Stimulated activated memory B cell treated with anti-CD40 and anti-IgM and Interleukin-4, amounts not matched to agents 10 μg/mL and 1 μg/mL and 100 μg/mL, for 72 hours (primary cell): Measurements from ENCODE around the gene UMPS.

ENCODE experiments used
- ATAC-seq: fragments of 150-1000 bp; cut with Tn5 transposase; 2 replicates; pipeline ENCODE4 v1.10.0; 2021
- H3K27ac Mint-ChIP-seq: one replicate; pipeline ENCODE4 v1.8.0; 2022; ENCODE audit warnings: mild to moderate bottlenecking, mixed read lengths
- H3K27me3 Mint-ChIP-seq: one replicate; pipeline ENCODE4 v1.8.0; 2022; ENCODE audit warnings: mixed read lengths
- H3K36me3 Mint-ChIP-seq: one replicate; pipeline ENCODE4 v1.8.0; 2022; ENCODE audit warnings: mixed read lengths
- H3K4me1 Mint-ChIP-seq: one replicate; pipeline ENCODE4 v1.8.0; 2022; ENCODE audit warnings: mixed read lengths
- H3K4me3 Mint-ChIP-seq: one replicate; pipeline ENCODE4 v1.8.0; 2022; ENCODE audit warnings: mild to moderate bottlenecking, moderate library complexity, mixed read lengths
- H3K9me3 Mint-ChIP-seq: one replicate; pipeline ENCODE4 v1.8.0; 2022; ENCODE audit warnings: mixed read lengths

The UMPS gene

DNA sequence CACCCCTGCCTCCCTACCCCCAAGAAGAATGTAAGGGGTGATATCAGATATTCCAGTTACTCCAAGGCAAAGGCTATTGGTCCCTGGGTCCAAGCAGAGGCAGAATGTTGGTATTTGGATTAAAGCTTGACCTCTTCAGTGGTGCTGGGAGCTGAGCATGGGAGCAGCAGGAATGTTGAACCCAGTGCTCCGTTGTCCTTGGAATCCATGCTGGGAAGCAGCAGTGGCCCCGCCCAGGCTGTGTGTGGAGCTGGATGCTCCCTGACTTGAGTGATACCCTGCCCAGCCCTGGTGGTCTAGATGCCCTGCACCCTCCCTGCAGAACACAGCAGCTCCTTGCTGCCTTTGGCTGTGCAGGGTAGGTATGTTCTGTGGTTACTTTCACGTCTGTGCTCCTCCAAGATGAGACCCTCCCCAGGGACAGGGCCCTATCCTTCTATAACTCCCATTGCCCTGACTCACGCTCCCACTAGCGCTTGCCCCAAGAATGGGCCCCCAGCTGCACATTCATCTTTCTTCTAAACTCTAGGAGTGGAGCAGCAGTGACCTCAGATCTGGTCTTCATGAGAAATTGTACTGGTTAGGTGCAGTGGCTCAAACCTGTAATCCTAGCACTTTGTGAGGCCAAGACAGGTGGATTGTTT, 35.1 kb downstream of the UMPS start:
- Mint-ChIP-seq H3K4me3 (no peak overlapping the region), H3K27me3 (peaks cover 38% of the 10 kb centered on the region), H3K4me1 (peaks cover 6% of the 10 kb centered on the region), H3K9me3 (no peaks in the 10 kb centered on the region), H3K27ac (no peak overlapping the region), H3K36me3 (no peaks in the 10 kb centered on the region)
- ATAC-seq, result no peak

- H3K4me3 Mint-ChIP-seq, result no peak overlapping the region
- peaks cover 38% of the 10 kb centered on the region for H3K27me3 Mint-ChIP-seq
- H3K4me1 Mint-ChIP-seq, result peaks cover 2% of the 10 kb centered on the region
- no peak overlapping the region for H3K27ac Mint-ChIP-seq
- no peaks in the 10 kb centered on the region for H3K36me3 Mint-ChIP-seq
- H3K9me3 Mint-ChIP-seq, result no peaks in the 10 kb centered on the region
- ATAC-seq, result no peak
Observed at GRCh38 chr3:124766113-124767095, 36.2 kb downstream of the UMPS start.

DNA sequence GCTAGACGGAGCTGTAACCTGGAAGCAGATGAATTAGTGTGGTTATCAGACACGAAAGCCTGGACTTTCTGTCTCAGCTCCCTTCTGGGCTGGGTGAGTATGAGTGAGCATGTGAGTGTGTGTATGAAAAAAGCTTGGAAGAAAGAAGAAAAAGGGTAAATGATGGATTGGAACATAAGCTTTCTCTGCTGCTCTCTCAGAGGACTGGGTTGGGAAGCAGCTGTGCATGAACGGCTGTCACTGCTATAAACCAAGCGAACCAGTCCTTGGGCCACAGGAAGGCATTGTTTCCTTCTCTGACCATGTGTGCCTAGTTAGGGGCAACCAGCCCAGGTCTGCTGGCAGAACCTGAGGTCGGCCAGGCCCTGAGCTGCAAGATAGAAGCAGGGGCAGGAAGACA, 37.0 kb downstream of the UMPS start:
- Mint-ChIP-seq H3K27ac (no peak overlapping the region), H3K4me3 (no peak overlapping the region), H3K4me1 (no peaks in the 10 kb centered on the region), H3K9me3 (no peaks in the 10 kb centered on the region), H3K27me3 (peaks cover 43% of the 10 kb centered on the region), H3K36me3 (no peaks in the 10 kb centered on the region)
- no peak for ATAC-seq

DNA sequence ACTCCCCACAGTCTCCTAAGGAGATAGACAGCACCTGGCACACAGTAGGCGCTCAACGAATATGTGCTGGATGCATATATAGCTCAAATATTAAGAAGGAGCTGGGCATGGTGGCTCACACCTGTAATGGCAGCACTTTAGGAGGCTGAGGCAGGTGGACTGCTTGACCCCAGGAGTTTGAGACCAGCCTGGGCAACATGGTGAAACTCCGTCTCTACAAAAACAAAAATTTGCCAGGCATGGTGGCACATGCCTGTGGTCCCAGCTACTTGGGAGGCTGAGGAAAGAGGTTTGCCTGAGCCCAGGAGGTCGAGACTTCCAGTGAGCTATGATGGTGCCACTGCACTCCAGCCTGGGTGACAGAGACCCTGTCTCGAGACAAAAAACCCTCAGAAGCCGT, 37.4 kb downstream of the UMPS start:
- H3K9me3 Mint-ChIP-seq, result no peaks in the 10 kb centered on the region
- no peak for ATAC-seq
- no peak overlapping the region for H3K27ac Mint-ChIP-seq
- no peak overlapping the region for H3K4me3 Mint-ChIP-seq
- H3K27me3 Mint-ChIP-seq, result peaks cover 48% of the 10 kb centered on the region
- no peaks in the 10 kb centered on the region for H3K4me1 Mint-ChIP-seq
- no peaks in the 10 kb centered on the region for H3K36me3 Mint-ChIP-seq

DNA sequence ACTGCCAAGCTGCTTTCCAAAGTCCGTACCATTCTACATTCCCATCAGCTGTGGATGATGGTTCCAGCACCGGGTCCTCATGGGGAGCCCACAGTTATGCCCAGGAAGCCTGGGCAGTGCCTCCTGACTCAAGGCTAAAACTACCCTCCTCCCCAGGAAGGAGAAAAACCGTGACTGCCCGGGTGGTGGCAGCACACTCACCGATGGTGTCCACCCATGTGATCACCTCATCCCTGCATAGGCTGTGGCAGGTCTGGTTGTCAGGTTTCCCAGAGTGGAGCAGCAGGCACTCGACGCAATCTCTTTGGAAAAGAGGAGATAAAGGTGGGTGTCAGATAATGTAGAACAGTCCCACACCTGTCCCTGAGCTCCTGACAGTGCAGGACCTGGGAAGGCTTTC, 38.6 kb downstream of the UMPS start:
- Mint-ChIP-seq H3K9me3 (no peaks in the 10 kb centered on the region), H3K36me3 (no peaks in the 10 kb centered on the region), H3K4me3 (no peak overlapping the region), H3K27ac (no peak overlapping the region), H3K27me3 (peaks cover 59% of the 10 kb centered on the region), H3K4me1 (no peaks in the 10 kb centered on the region)
- ATAC-seq, result peak; percentile 44

DNA sequence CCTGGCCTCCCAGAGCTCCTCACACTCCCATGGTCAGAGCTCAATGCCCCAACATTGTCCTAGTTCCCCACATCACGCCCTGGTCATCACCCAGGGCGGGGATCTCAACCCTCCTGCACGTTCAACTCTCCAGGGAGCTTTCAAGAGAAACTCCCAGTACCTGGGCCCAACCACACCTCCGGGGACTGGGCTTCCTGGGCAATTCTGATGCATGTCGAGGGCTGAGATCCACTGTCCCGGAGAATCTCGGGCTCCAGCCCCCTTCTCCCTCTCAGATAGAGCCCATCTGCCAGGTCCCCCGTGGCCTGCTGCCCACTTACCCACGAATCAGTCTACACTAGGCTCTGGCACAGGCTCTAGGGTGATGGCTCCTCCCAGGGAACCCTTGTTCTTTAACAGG, 39.2 kb downstream of the UMPS start:
- Mint-ChIP-seq H3K27ac (no peak overlapping the region), H3K36me3 (no peaks in the 10 kb centered on the region), H3K4me1 (no peaks in the 10 kb centered on the region), H3K9me3 (no peaks in the 10 kb centered on the region), H3K4me3 (no peak overlapping the region), H3K27me3 (peaks cover 60% of the 10 kb centered on the region)
- ATAC-seq, result no peak

DNA sequence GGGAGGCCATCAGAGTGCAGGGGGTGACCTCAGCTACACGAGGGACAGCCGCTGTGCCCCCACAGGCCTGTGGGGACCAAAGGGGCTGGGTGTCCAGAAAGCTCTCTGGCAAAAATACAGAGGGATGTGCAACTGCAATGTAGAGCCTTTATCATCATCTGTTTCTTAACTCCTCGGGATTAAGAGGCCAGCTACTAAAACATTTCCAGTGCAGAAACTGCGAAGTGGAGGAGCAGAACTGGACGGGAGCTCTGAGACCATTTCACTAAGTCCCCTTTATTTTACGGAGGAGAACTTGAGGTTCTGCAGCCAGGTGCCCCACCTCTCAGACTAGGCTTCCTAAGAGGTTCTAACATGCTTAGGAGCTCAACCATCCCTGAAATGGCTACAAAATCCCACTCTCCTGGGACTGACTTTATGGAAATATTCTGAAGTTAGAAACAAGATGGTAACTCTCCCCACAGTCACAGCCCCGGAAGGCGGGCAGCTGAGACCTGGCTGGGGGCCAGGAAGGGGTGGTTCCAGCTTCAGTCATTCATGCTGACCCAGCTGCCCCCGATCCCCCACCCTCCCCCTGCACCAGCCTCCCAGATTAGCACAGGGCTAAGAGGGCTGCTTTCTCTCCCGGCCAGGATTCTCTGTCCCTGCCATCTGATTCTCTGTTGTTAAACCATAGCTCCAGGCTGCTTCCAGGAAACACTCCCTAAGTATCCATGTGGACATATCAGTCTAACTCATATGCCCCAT, 40.3 kb downstream of the UMPS start:
- no peak for ATAC-seq
- H3K9me3 Mint-ChIP-seq, result no peaks in the 10 kb centered on the region
- peaks cover 63% of the 10 kb centered on the region for H3K27me3 Mint-ChIP-seq
- no peaks in the 10 kb centered on the region for H3K36me3 Mint-ChIP-seq
- no peak overlapping the region for H3K4me3 Mint-ChIP-seq
- H3K4me1 Mint-ChIP-seq, result no peaks in the 10 kb centered on the region
- H3K27ac Mint-ChIP-seq, result no peak overlapping the region

GRCh38 chr3:124771083-124771445, 40.8 kb downstream of the UMPS start:
- Mint-ChIP-seq H3K4me1 (no peaks in the 10 kb centered on the region), H3K27me3 (peaks cover 58% of the 10 kb centered on the region), H3K9me3 (no peaks in the 10 kb centered on the region), H3K4me3 (no peak overlapping the region), H3K36me3 (no peaks in the 10 kb centered on the region), H3K27ac (no peak overlapping the region)
- no peak for ATAC-seq

- H3K9me3 Mint-ChIP-seq, result no peaks in the 10 kb centered on the region
- no peaks in the 10 kb centered on the region for H3K36me3 Mint-ChIP-seq
- peaks cover 46% of the 10 kb centered on the region for H3K27me3 Mint-ChIP-seq
- H3K27ac Mint-ChIP-seq, result no peak overlapping the region
- H3K4me3 Mint-ChIP-seq, result no peak overlapping the region
- no peaks in the 10 kb centered on the region for H3K4me1 Mint-ChIP-seq
- ATAC-seq, result no peak
Observed at GRCh38 chr3:124772081-124772831, 42.0 kb downstream of the UMPS start.

DNA sequence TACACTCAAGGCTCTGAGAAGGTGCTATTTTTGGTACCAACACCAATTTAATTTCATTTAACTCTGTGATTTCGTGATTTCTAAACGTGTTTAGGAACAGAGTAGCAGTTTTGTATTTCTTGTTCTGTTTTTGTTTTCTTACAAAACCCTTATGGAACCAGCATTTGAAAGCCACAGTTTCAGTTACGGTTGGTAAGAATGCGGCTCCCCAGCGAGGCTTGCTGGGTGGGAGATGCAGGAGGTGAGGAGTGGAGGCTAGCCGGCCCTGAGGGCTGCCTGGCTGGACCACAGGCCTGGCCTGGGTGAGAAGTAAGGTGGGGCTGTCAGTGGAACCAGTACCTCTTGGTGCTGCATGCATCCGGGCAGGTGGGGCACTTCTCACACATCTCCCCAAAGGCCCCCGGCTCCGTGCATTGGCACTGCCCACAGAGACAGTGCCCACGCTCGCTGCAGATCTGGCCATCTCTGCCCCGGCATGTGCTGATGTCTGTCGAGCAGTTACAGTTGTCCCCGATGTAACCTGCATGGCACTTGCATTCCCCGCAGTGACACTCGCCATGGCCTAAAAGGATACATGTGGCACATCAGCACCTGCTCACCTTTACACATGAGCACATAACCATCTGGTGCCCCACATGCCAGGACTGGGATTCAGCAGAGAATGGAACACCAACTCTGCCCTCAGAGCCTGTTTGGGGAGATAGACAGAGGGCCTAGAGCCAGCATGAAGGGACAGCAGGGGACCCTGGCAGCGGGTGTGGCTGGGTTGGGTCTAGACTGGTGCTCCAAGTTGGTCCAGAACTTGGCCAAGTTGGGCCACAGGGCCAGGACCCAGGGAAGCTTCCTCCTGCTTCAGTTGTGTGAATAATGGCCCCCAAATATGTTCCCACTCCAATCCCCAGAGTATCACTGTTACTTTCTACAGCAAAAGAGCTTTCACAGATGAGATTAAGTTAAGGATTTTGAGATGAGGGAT, 43.4 kb downstream of the UMPS start:
- ATAC-seq, result no peak
- H3K9me3 Mint-ChIP-seq, result no peaks in the 10 kb centered on the region
- peaks cover 56% of the 10 kb centered on the region for H3K27me3 Mint-ChIP-seq
- H3K4me1 Mint-ChIP-seq, result no peaks in the 10 kb centered on the region
- H3K27ac Mint-ChIP-seq, result no peak overlapping the region
- H3K36me3 Mint-ChIP-seq, result no peaks in the 10 kb centered on the region
- H3K4me3 Mint-ChIP-seq, result no peak overlapping the region

GRCh38 chr3:124774327-124774718, 44.1 kb downstream of the UMPS start:
- H3K4me1 Mint-ChIP-seq, result no peaks in the 10 kb centered on the region
- H3K4me3 Mint-ChIP-seq, result no peak overlapping the region
- no peaks in the 10 kb centered on the region for H3K36me3 Mint-ChIP-seq
- no peaks in the 10 kb centered on the region for H3K9me3 Mint-ChIP-seq
- peaks cover 62% of the 10 kb centered on the region for H3K27me3 Mint-ChIP-seq
- no peak overlapping the region for H3K27ac Mint-ChIP-seq
- no peak for ATAC-seq

GRCh38 chr3:124774841-124775402, 44.7 kb downstream of the UMPS start:
- peaks cover 59% of the 10 kb centered on the region for H3K27me3 Mint-ChIP-seq
- H3K4me1 Mint-ChIP-seq, result no peaks in the 10 kb centered on the region
- no peak overlapping the region for H3K27ac Mint-ChIP-seq
- H3K4me3 Mint-ChIP-seq, result no peak overlapping the region
- H3K36me3 Mint-ChIP-seq, result no peaks in the 10 kb centered on the region
- H3K9me3 Mint-ChIP-seq, result no peaks in the 10 kb centered on the region
- ATAC-seq, result no peak

GRCh38 chr3:124775877-124776276, 45.6 kb downstream of the UMPS start:
- Mint-ChIP-seq H3K36me3 (no peaks in the 10 kb centered on the region), H3K4me1 (peaks cover 6% of the 10 kb centered on the region), H3K4me3 (no peak overlapping the region), H3K27me3 (peaks cover 58% of the 10 kb centered on the region), H3K27ac (no peak overlapping the region), H3K9me3 (no peaks in the 10 kb centered on the region)
- ATAC-seq, result no peak

GRCh38 chr3:124776856-124777255, 46.6 kb downstream of the UMPS start:
- Mint-ChIP-seq H3K36me3 (no peaks in the 10 kb centered on the region), H3K9me3 (no peaks in the 10 kb centered on the region), H3K4me1 (peaks cover 7% of the 10 kb centered on the region), H3K27me3 (peaks cover 65% of the 10 kb centered on the region), H3K4me3 (no peak overlapping the region), H3K27ac (no peak overlapping the region)
- ATAC-seq, result no peak
